Measurements from ENCODE around the gene RSRC2.
"Not testable (repeated sequence)": the region's sequence is repeated elsewhere in the genome, so short reads cannot be mapped to it uniquely, and the experiment has no call there.

The RSRC2 gene, protein sequence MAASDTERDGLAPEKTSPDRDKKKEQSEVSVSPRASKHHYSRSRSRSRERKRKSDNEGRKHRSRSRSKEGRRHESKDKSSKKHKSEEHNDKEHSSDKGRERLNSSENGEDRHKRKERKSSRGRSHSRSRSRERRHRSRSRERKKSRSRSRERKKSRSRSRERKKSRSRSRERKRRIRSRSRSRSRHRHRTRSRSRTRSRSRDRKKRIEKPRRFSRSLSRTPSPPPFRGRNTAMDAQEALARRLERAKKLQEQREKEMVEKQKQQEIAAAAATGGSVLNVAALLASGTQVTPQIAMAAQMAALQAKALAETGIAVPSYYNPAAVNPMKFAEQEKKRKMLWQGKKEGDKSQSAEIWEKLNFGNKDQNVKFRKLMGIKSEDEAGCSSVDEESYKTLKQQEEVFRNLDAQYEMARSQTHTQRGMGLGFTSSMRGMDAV

GRCh38 chr12:122526683-122527477 lies at the start of gene RSRC2, which contains the start of gene KNTC1:
RSRC2 (minus strand) TSS chr12:122526936; CDS start chr12:122526853, 83 bp downstream.
KNTC1 (plus strand) TSS chr12:122527249; CDS start chr12:122530064, 2,815 bp downstream.
- peak; percentile 99 for DNase-seq

- DNase-seq: no peak
Measured at GRCh38 chr12:122571821-122572220, 45.1 kb upstream of the RSRC2 start.

GRCh38 chr12:122570006-122570405 lies 43.3 kb upstream of the RSRC2 start:
- not testable (repeated sequence) for DNase-seq

- no peak for DNase-seq
Measured at GRCh38 chr12:122569288-122569687, 42.6 kb upstream of the RSRC2 start.

- DNase-seq: not testable (repeated sequence)
Measured at GRCh38 chr12:122566816-122567215, 40.1 kb upstream of the RSRC2 start.

GRCh38 chr12:122563361-122563760 lies 36.6 kb upstream of the RSRC2 start:
- DNase-seq: no peak

DNA sequence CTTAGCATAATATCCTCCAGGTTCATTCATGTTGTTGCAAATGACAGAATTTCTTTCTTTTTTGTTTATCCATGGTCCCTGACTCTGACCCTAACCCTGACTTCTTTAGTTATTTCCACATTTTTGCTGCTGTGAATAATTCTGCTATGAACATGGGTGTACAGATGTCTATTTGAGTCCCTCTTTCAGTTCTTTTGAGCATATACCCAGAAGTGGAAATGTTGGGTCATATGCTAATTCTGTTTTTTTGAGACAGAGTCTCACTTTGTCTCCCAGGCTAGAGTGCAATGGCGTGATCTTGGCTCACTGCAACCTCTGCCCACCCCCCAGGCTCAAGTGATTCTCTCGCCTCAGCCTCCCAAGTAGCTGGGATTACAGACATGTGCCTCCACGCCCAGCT lies 33.4 kb upstream of the RSRC2 start:
- no peak for DNase-seq

DNA sequence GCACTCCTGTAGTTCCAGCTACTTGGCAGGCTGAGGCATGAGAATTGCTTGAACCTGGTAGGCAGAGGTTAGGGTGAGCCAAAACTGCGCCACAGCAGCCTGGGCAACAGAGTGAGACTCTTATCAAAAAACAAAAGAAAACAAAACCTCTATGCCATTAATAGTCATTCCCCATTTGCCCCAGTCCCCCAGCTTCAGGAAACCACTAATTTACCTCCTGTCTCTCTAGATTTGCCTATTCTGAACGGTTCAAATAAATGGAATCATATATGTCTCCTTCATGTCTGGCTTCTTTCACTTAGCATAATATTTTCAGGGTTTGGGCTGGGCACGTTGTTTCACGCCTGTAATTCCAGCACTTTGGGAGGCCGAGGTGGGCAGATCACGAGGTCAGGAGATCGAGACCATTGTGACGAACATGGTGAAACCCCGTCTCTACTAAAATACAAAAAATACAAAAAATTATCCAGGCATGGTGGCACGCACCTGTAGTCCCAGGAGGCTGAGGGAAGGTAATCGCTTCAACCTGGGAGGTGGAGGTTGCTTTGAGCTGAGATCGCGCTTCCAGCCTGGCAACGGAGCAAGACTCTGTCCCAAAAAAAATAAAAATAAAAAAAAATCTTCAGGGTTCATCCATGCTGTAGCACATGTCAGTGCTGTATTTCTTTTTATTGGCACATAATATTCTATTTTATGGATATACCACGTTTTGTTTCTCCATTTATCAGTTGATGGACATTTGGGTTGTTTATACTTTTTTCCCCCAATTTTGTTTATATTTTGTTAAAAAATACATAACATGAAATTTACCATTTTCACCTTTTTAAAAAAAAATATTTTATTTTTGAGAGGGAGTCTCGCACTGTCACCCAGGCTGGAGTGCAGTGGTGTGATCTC lies 32.3 kb upstream of the RSRC2 start:
- DNase-seq: no peak

- no peak for DNase-seq
Measured at GRCh38 chr12:122547330-122547729, 20.6 kb upstream of the RSRC2 start.

- no peak for DNase-seq
Measured at GRCh38 chr12:122545855-122546254, 19.1 kb upstream of the RSRC2 start.

GRCh38 chr12:122544537-122544936 lies 17.8 kb upstream of the RSRC2 start:
- DNase-seq: no peak

DNA sequence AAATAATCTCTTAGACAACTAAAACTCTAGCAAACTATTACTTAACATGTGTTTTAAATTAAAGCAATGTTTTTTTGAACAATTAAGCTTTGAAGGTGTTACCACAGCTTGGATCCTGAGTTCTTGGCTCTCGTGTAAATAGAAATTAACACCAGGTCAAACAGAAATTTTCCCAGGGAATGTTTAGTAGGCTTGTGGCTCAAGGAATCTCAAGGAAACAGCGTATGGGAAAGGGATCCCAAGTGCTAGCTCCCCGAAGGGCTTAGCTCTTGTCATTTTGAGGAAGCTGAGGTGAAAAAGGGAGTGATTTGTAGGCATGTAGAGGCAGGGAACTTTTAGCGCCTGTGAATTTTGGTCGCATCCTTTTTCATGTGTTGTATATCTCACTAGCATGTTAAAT lies 11.8 kb upstream of the RSRC2 start:
- no peak for DNase-seq

GRCh38 chr12:122537021-122537420 lies 10.3 kb upstream of the RSRC2 start:
- no peak for DNase-seq

- DNase-seq: no peak
Measured at GRCh38 chr12:122533856-122534255, 7.1 kb upstream of the RSRC2 start.

DNA sequence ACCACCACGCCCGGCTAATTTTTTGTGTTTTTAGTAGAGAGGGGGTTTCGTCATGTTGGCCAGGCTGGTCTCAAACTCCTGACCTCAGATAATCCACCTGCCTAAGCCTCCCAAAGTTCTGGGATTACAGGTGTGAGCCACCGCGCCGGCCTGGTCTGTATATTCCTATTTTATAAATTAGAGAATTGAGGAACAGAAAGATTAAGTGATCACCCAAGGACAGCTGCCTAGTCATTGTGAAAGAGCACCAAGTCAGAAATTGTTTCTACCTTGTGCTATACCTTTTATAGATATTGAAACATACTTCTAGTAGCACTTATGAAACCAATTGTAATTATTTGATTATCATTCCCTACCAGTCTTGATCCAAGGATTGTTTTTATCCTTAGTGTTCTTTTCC lies 2.3 kb upstream of the RSRC2 start:
- DNase-seq: no peak

GRCh38 chr12:122528582-122528981 lies 1.8 kb upstream of the RSRC2 start:
- no peak for DNase-seq

- DNase-seq: no peak
Measured at GRCh38 chr12:122527478-122527944, 775 bp upstream of the RSRC2 start.

- DNase-seq: no peak
Measured at GRCh38 chr12:122523846-122524718, 2.7 kb downstream of the RSRC2 start.

- no peak for DNase-seq
Measured at GRCh38 chr12:122523280-122523679, 3.5 kb downstream of the RSRC2 start.

- no peak for DNase-seq
Measured at GRCh38 chr12:122520676-122521075, 6.1 kb downstream of the RSRC2 start.

DNA sequence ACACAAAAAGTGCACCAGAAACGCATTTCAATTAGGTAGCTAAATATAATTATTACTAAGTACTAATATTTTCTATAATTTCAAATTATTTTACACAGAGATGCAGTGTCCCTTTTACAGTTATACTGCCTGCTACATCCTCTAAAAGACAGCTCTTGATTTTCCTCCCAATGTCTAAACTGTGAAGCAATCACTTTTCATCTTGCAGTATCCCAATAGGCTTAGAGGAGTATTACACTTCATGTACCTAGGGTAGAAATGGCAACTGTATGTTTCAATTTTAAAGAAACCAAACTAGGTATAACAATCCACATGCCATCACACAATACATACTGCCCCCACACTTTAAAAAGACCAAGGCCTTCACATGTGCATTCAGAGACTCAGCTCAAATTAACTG lies 7.3 kb downstream of the RSRC2 start:
- DNase-seq: no peak

- DNase-seq: no peak
Measured at GRCh38 chr12:122518908-122519307, 7.8 kb downstream of the RSRC2 start.
